ENCODE data around the gene SLC38A8.

- TF ChIP-seq POLR2A (IDR thresholded peaks at IDR 0.05; ENCODE audit: low read depth, low read length) (no peak), POLR2AphosphoS5 (IDR thresholded peaks at IDR 0.05; ENCODE audit: low read depth, low read length) (no peak)
Measured at GRCh38 chr16:84004442-84004841, 38.2 kb downstream of the SLC38A8 start.

All from GM12892 (cell line).